Thoracic aorta (tissue), 2 donors: ENCODE results near the gene ZNF503. TPM values are rescaled to one million over a fixed set of nuclear protein-coding genes. Genes with fewer than 3 reads are reported as not detected.

Source experiments
- ATAC-seq: fragments of 150-250 bp; one replicate; pipeline ENCODE4 v1.8.0; 2017; ENCODE audit warnings: low read depth; ENCODE audit not compliant: insufficient number of reproducible peaks, low FRiP score
- DNase-seq: peaks from one replicate; pipeline ENCODE4 v3.0.0-alpha.2; 2020; ENCODE audit warnings: low spot score
- H3K27ac ChIP-seq, 2 donors: fragments of 200-600 bp; sonication (generic); 1 replicate in 1 of 2; 2 replicates in 1 of 2; pipeline ENCODE4 v1.5.1; 2016; ENCODE audit warnings: mild to moderate bottlenecking in 2 of 2, moderate library complexity in 2 of 2
- H3K27me3 ChIP-seq: fragments of 200-600 bp; sonication (generic); replicated peaks from 2 replicates; pipeline ENCODE4 v1.6.0; 2016; ENCODE audit warnings: mild to moderate bottlenecking; ENCODE audit not compliant: insufficient read depth
- H3K36me3 ChIP-seq: fragments of 200-600 bp; sonication (generic); one replicate; pipeline ENCODE4 v1.5.1; 2016
- H3K4me1 ChIP-seq, 2 donors: fragments of 200-600 bp; sonication (generic); 1 replicate in 1 of 2; 2 replicates in 1 of 2; pipeline versions ENCODE4 v1.5.1 to v1.6.0; 2016; ENCODE audit warnings: low read depth in 2 of 2, mild to moderate bottlenecking in 1 of 2; ENCODE audit not compliant: control insufficient read depth in 1 of 2
- H3K4me3 ChIP-seq: fragments of 200-600 bp; sonication (generic); 2 replicates; pipeline ENCODE4 v1.5.1; 2016; ENCODE audit warnings: mild to moderate bottlenecking
- H3K9me3 ChIP-seq: fragments of 200-600 bp; sonication (generic); 2 replicates; pipeline ENCODE4 v1.5.1; 2016
- CTCF ChIP-seq: fragments of 200-600 bp; sonication (generic); IDR thresholded peaks from one replicate; pipeline ENCODE4 v1.5.1; 2019; ENCODE audit warnings: antibody characterized with exemption
- total RNA-seq, 2 donors: library from RNA; depleted of rRNA; stranded (reverse); fragments of >200 nt; gene quantifications; one replicate each; pipeline versions ENCODE4 v1.1.0 to v1.2.3, GENCODE V29; 2016

ZNF503 gene
- total RNA-seq, 2 donors from 2014 or later = 28.8 to 42.3 TPM

- H3K27me3 ChIP-seq = no peaks in the 10 kb centered on the region
- H3K4me3 ChIP-seq = no peak overlapping the region
- no peak for DNase-seq
- H3K4me1 ChIP-seq = no peaks in the 10 kb centered on the region
- TF ChIP-seq CTCF = no peak
- ATAC-seq = no peak
- H3K27ac ChIP-seq = no peak overlapping the region
- no peaks in the 10 kb centered on the region for H3K36me3 ChIP-seq
- H3K9me3 ChIP-seq = no peaks in the 10 kb centered on the region
Observed at GRCh38 chr10:75353183-75353582, 48.4 kb downstream of the ZNF503 start.

- Histone ChIP-seq H3K27ac (no peak overlapping the region), H3K4me1 (no peaks in the 10 kb centered on the region), H3K36me3 (no peaks in the 10 kb centered on the region), H3K9me3 (no peaks in the 10 kb centered on the region), H3K4me3 (no peak overlapping the region), H3K27me3 (no peaks in the 10 kb centered on the region)
- TF ChIP-seq CTCF = no peak
- ATAC-seq (no peak), DNase-seq (no peak)
Observed at GRCh38 chr10:75352650-75353049, 48.9 kb downstream of the ZNF503 start.

- Histone ChIP-seq H3K27ac (no peak overlapping the region), H3K9me3 (no peaks in the 10 kb centered on the region), H3K4me1 (no peaks in the 10 kb centered on the region), H3K36me3 (no peaks in the 10 kb centered on the region), H3K4me3 (no peak overlapping the region), H3K27me3 (no peaks in the 10 kb centered on the region)
- ATAC-seq (no peak), DNase-seq (no peak)
- TF ChIP-seq CTCF = no peak
Observed at GRCh38 chr10:75351637-75352036, 49.9 kb downstream of the ZNF503 start.

- ATAC-seq = no peak
- no peak for TF ChIP-seq CTCF
Observed at GRCh38 chr10:75350791-75351190, 50.8 kb downstream of the ZNF503 start.

More at GRCh38 chr10:75350791-75351190, 50.8 kb downstream of the ZNF503 start:
- Histone ChIP-seq H3K27me3 (no peaks in the 10 kb centered on the region), H3K27ac (no peak overlapping the region), H3K36me3 (no peaks in the 10 kb centered on the region), H3K9me3 (no peaks in the 10 kb centered on the region), H3K4me1 (no peaks in the 10 kb centered on the region), H3K4me3 (no peak overlapping the region)
- DNase-seq = no peak

Other genes starting within 250 kb of the ZNF503 start
- 10 to 100 TPM; 93.3 to 98.0 TPM for gene VDAC2, start 191.0 kb downstream of the ZNF503 start, total RNA-seq
- 10 to 100 TPM; 19.0 to 35.6 TPM for gene COMTD1, start 165.8 kb downstream of the ZNF503 start, total RNA-seq
- gene LRMDA, start 29.9 kb upstream of the ZNF503 start, total RNA-seq = 10 to 100 TPM in 1 of 2 donors, 1 to 10 TPM in 1; 8.3 to 36.6 TPM